Lung (tissue), 16 donors: ENCODE data around the gene CACNB4. TPM values are rescaled to one million over a fixed set of nuclear protein-coding genes. Genes with fewer than 3 reads are reported as not detected.
A peak's percentile ranks its signal among the peaks of the same experiment; 100 is the strongest.

ENCODE experiments used
- ATAC-seq: fragments of 200-7000 bp; cut with Tn5 transposase; one replicate; pipeline ENCODE4 v1.9.1; 2020; ENCODE audit warnings: moderate number of reproducible peaks; ENCODE audit not compliant: insufficient read depth, low FRiP score
- DNase-seq, 3 donors: peaks; one replicate each; pipeline ENCODE4 v3.0.0-alpha.2; 2013 to 2017
- H3K27ac ChIP-seq, 2 donors: one replicate each; pipeline ENCODE4 v1.5.1; 2013; ENCODE audit warnings: mild to moderate bottlenecking in 2 of 2, moderate library complexity in 2 of 2, control low read depth in 1 of 2, inconsistent platforms in 1 of 2, low read depth in 1 of 2, low read length in 1 of 2
- H3K27me3 ChIP-seq, 3 donors: one replicate each; pipeline ENCODE4 v1.5.1; 2013; ENCODE audit warnings: low read length in 2 of 3; ENCODE audit not compliant: control insufficient read depth in 3 of 3, insufficient read depth in 3 of 3
- H3K36me3 ChIP-seq, 4 donors: one replicate each; pipeline ENCODE4 v1.5.1; 2013; ENCODE audit warnings: low read length in 4 of 4, mild to moderate bottlenecking in 1 of 4, moderate library complexity in 1 of 4; ENCODE audit not compliant: control insufficient read depth in 4 of 4, insufficient read depth in 4 of 4
- H3K4me1 ChIP-seq, 5 donors: one replicate each; pipeline ENCODE4 v1.5.1; 2013; ENCODE audit warnings: low read length in 5 of 5, mild to moderate bottlenecking in 2 of 5, moderate library complexity in 1 of 5; ENCODE audit not compliant: control insufficient read depth in 5 of 5, insufficient read depth in 5 of 5
- H3K4me3 ChIP-seq: one replicate; pipeline ENCODE4 v1.5.1; 2013; ENCODE audit warnings: mild to moderate bottlenecking, control low read depth, moderate library complexity
- H3K9ac ChIP-seq, 2 donors: one replicate each; pipeline ENCODE4 v1.5.1; 2013; ENCODE audit warnings: low read length in 2 of 2, control low read depth in 1 of 2; ENCODE audit not compliant: insufficient read depth in 1 of 2
- H3K9me3 ChIP-seq, 4 donors: one replicate each; pipeline ENCODE4 v1.5.1; 2013; ENCODE audit warnings: low read length in 3 of 4, mild to moderate bottlenecking in 1 of 4, moderate library complexity in 1 of 4; ENCODE audit not compliant: control insufficient read depth in 4 of 4, insufficient read depth in 3 of 4
- WGBS, 2 donors: extraction: QIAGEN DNeasy Blood & Tissue Kit; methylation state at CpG; one replicate each; pipeline ENCODE4 v1.1.7; 2013; 5-methylcytosine and 5-hydroxymethylcytosine counted together
- long read RNA-seq, 5 donors: transcript quantifications; one replicate each; lab custom pipeline, GENCODE V29; 2026
- polyA plus RNA-seq, 2 donors: library from polyadenylated mRNA; stranded (reverse); fragments of 200-250 nt; gene quantifications; one replicate each; pipeline ENCODE4 v1.2.1, GENCODE V29; 2013
- total RNA-seq, 2 donors: library from RNA; depleted of rRNA in 1 of 2; stranded (reverse); fragments of >200 nt in 1 of 2; gene quantifications; one replicate each; pipeline ENCODE4 v1.2.1, GENCODE V29; 2014 to 2021
- TF ChIP-seq, protein P1 (sequence below): IDR thresholded peaks from 2 replicates; pipeline ENCODE4 v1.5.1; 2012; ENCODE audit warnings: mild to moderate bottlenecking; ENCODE audit errors: control extremely low read depth, extremely low read depth
- donor health status: control.
- donor health status: control.
- donor health status: Bipolar disorder and iron deficiency.
- donor health status: healthy.
- donor health status: DM: yes; HTN: yes; CAD: no.

The CACNB4 gene
- total RNA-seq (10 to 100 TPM in 1 of 2 donors, 1 to 10 TPM in 1; 8.1 to 10.9 TPM), polyA plus RNA-seq (1 to 10 TPM in 1 of 2 donors, under 1 TPM in 1; 0.57 to 3.0 TPM)
- long read RNA-seq, donor 1, full-length matches to known transcripts = 2 of 2 reads
- long read RNA-seq, donor 1, partial matches to known transcripts = 0 of 2 reads
- long read RNA-seq, donor 1, other reads (novel, unspliced or antisense) = 0 of 2 reads
- long read RNA-seq, donor 2 = 0 reads
- long read RNA-seq, donor 3, full-length matches to known transcripts = 1 of 1 reads
- long read RNA-seq, donor 3, partial matches to known transcripts = 0 of 1 reads
- long read RNA-seq, donor 3, other reads (novel, unspliced or antisense) = 0 of 1 reads
- long read RNA-seq, donor 4, full-length matches to known transcripts = 2 of 2 reads
- long read RNA-seq, donor 4, partial matches to known transcripts = 0 of 2 reads
- long read RNA-seq, donor 4, other reads (novel, unspliced or antisense) = 0 of 2 reads
- long read RNA-seq, donor 5, full-length matches to known transcripts = 8 of 8 reads
- long read RNA-seq, donor 5, partial matches to known transcripts = 0 of 8 reads
- long read RNA-seq, donor 5, other reads (novel, unspliced or antisense) = 0 of 8 reads

DNA sequence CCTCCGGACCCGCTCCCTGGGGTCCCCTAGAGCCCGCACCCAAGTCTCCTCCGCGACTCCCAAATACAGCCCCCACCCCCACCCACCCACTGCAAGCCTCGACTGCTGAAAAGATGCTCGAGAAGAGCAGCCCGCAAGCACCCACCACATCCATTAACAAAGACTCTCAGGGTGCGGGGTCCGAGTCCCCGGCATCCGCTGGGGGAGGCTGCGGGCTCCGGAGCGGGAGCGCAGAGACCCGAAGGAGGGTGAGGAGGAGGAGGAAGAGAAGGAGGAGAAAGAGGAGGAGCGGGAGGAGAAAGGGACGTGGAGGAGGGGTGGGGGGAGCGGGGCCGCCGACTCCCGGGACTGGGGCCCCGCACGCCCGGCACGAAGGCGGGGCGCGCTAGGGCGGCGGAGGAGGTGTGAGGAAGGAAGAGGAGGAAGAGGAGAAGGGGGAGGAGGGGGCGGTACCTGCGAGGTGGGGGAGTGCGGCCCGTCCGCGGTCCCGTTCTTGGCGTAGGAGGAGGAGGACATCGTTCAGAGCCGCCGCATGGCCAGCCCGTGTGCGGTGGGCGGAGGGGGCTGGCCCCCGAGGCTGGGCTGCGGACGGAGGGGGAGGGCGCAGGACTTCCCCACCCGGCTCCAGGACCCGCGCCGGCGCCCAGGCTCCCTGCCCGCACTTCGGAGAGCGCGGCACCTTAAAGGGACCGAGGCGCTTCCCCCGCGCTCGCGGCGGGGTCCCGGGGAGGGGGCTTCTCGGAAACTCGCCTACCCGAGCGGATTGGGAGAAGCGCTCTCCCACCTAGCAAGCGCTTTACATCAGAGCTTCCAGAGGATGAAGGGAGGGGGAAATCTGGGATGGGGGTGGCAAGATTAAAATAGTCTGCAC, at the start of gene CACNB4:
Gene CACNB4 (minus strand): TSS at position 549 of the 871 bp plus-strand sequence.
- Histone ChIP-seq H3K27me3 (peaks cover 0 to 36% (median 26%) of the 10 kb centered on the region in 3 donors), H3K4me1 (peaks cover 0 to 19% (median 0%) of the 10 kb centered on the region in 5 donors), H3K9ac (no peak within 1 kb of the TSS), H3K4me3 (peak within 1 kb of the TSS; percentile 66), H3K27ac (peak within 1 kb of the TSS in 1 of 2 donors; percentile 46), H3K36me3 (no peaks in the 10 kb centered on the region), H3K9me3 (no peaks in the 10 kb centered on the region)
- peak; percentile 19 to 44 (median 21) for DNase-seq
- WGBS, 2 donors = 0 to 1% methylated on average over 42 to 73 of the region's 73 CpGs
- ATAC-seq = peak; percentile 61
- TF ChIP-seq, protein P1, sequence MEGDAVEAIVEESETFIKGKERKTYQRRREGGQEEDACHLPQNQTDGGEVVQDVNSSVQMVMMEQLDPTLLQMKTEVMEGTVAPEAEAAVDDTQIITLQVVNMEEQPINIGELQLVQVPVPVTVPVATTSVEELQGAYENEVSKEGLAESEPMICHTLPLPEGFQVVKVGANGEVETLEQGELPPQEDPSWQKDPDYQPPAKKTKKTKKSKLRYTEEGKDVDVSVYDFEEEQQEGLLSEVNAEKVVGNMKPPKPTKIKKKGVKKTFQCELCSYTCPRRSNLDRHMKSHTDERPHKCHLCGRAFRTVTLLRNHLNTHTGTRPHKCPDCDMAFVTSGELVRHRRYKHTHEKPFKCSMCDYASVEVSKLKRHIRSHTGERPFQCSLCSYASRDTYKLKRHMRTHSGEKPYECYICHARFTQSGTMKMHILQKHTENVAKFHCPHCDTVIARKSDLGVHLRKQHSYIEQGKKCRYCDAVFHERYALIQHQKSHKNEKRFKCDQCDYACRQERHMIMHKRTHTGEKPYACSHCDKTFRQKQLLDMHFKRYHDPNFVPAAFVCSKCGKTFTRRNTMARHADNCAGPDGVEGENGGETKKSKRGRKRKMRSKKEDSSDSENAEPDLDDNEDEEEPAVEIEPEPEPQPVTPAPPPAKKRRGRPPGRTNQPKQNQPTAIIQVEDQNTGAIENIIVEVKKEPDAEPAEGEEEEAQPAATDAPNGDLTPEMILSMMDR = no peak

DNA sequence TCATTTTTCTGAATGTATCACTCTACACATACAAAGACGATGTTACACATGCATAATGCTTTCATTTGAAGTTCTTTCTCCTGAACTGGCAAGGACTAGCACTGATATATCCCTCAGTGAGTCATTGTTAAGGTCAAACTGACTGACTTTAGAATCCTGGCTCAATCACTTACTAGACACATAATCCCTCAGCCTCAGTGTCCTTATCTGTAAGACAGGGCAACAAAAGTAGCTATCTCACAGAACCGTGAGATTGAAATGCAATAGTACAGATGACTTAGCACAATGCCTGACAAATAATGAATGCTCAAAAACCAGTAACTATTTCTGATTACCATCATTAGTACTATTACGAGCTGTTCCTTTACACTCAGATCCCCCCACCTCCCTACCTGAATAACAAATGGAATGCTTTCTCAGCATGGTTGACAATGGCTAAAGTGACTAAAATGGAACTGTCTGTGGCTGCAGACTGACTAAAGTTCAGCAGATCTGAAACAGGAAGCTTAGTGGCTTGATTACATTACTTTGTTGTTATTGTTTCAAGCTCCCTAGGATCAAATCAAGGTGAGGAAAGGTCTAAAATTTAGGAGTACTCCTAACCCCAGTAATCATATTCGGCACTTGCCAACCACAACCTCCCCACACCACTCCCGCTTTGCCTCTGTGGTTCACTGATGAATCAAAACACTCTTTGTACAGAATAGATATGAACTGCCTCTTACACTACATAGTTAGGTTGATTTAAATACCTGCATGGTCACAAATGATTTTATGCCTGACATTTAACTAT, 35.8 kb upstream of the CACNB4 start:
- peak; percentile 34 for ATAC-seq

DNA sequence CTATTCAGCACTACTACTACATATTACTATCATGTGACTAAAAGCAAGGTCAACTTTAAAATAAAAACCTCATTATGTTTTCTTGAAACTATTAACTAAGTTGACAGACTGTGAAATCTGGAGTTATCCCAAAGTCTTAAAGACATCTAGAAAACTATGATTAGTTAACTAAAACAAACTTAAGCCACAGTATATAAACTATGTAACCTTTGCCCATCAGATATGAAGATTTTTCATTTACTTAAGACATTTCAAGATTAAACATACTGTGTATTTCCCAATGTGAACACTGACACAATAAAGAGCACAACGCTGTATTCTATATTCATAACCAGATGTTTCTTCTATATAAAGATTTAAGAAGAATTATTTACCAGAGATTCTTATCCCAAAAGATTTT, 33.5 kb upstream of the CACNB4 start:
- Histone ChIP-seq H3K4me1 (peaks cover 0 to 38% (median 7%) of the 10 kb centered on the region in 5 donors), H3K9me3 (no peaks in the 10 kb centered on the region), H3K27me3 (no peaks in the 10 kb centered on the region), H3K4me3 (no peak overlapping the region), H3K27ac (no peak overlapping the region), H3K9ac (no peak overlapping the region), H3K36me3 (peaks cover 0 to 6% (median 4%) of the 10 kb centered on the region in 4 donors)
- TF ChIP-seq, protein P1 = no peak
- DNase-seq (peak in 2 of 3 donors; percentile 94 to 97), ATAC-seq (no peak)
- 35 to 67% methylated on average over 1 of the region's 1 CpG for WGBS, 2 donors

More for the DNA sequence above, 35.8 kb upstream of the CACNB4 start:
- Histone ChIP-seq H3K9me3 (no peaks in the 10 kb centered on the region), H3K36me3 (peaks cover 0 to 9% (median 3%) of the 10 kb centered on the region in 4 donors), H3K4me1 (peaks cover 0 to 44% (median 7%) of the 10 kb centered on the region in 5 donors), H3K4me3 (no peak overlapping the region), H3K9ac (peak overlapping the region in 1 of 2 donors; percentile 6), H3K27me3 (no peaks in the 10 kb centered on the region), H3K27ac (no peak overlapping the region)
- peak in 1 of 3 donors; percentile 25 for DNase-seq
- TF ChIP-seq, protein P1 = no peak
- 77 to 82% methylated on average over 5 of the region's 5 CpGs for WGBS, 2 donors
